Ascending aorta (tissue), 2 donors: ENCODE data around the gene CTDP1. TPM values are rescaled to one million over a fixed set of nuclear protein-coding genes. Genes with fewer than 3 reads are reported as not detected.

Experiments
- DNase-seq, 2 donors: peaks; one replicate each; pipeline ENCODE4 v3.0.0-alpha.2; 2019; ENCODE audit warnings: low spot score in 2 of 2
- H3K27ac ChIP-seq, 2 donors: fragments of 200-600 bp; sonication (generic); one replicate each; pipeline ENCODE4 v1.5.1; 2016 to 2017; ENCODE audit warnings: mild to moderate bottlenecking in 1 of 2
- H3K27me3 ChIP-seq: fragments of 200-600 bp; sonication (generic); one replicate; pipeline ENCODE4 v1.5.1; 2017
- H3K36me3 ChIP-seq, 2 donors: fragments of 200-600 bp; sonication (generic); one replicate each; pipeline ENCODE4 v1.5.1; 2016
- H3K4me1 ChIP-seq, 2 donors: fragments of 200-600 bp; sonication (generic); one replicate each; pipeline ENCODE4 v1.5.1; 2016 to 2017; ENCODE audit warnings: mild to moderate bottlenecking in 1 of 2
- H3K4me3 ChIP-seq, 2 donors: fragments of 200-600 bp; sonication (generic); one replicate each; pipeline ENCODE4 v1.5.1; 2016 to 2017; ENCODE audit warnings: mild to moderate bottlenecking in 1 of 2
- H3K9me3 ChIP-seq, 2 donors: fragments of 200-600 bp; sonication (generic); one replicate each; pipeline ENCODE4 v1.5.1; 2016
- intact Hi-C: fragments of 100-400 bp; cut with DNase I; formaldehyde crosslinking; loops from one replicate; pipeline ENCODE4 v1.15.1; 2023
- total RNA-seq: library from RNA; depleted of rRNA; stranded (reverse); fragments of >200 nt; gene quantifications from one replicate; pipeline ENCODE4 v1.1.0, GENCODE V29; 2016
- TF ChIP-seq, protein P1 (sequence below), 3 experiments: fragments of 200-600 bp in 2 of 3; fragments of 450-650 bp in 1 of 3; sonication (generic) in 2 of 3; IDR thresholded peaks; one replicate each; pipeline ENCODE4 v1.5.1; 2016 to 2019; ENCODE audit warnings: antibody characterized with exemption in 3 of 3, mild to moderate bottlenecking in 1 of 3, moderate library complexity in 1 of 3

Gene CTDP1
- total RNA-seq, 1 donor from 2014 or later = 31.7 TPM

DNA sequence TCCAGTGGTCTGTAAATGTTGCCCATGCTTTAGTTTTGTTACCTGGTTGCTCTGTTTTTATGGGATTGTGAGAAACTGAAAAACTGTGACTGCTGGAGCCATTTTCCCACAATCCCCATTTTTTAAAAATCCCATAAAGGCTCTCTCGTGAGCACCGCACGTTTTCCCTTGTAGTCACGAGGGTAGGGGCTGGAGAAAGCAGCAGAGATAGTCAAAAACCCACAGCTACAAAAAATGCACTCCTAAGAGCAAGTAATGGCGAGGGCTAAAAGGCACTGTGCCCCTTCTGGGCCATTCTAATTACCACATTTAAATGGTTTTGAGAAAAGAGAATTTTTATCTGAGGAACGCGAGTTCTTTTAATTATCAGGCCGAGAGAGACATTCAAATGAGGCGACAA is 1.8 kb upstream of the CTDP1 start:
- H3K36me3 ChIP-seq = peaks cover 0 to 14% of the 10 kb centered on the region in 2 donors
- no peak overlapping the region for H3K27ac ChIP-seq
- H3K4me3 ChIP-seq = peak overlapping the region in 1 of 2 donors; percentile 92
- intact Hi-C loops = loop anchor here (2.0 to 5.0 kb wide), 2 partner anchors 311 to 354 kb away; partner anchors contain the start of genes RBFA and TXNL4A
- no peaks in the 10 kb centered on the region for H3K9me3 ChIP-seq
- TF ChIP-seq, protein P1, sequence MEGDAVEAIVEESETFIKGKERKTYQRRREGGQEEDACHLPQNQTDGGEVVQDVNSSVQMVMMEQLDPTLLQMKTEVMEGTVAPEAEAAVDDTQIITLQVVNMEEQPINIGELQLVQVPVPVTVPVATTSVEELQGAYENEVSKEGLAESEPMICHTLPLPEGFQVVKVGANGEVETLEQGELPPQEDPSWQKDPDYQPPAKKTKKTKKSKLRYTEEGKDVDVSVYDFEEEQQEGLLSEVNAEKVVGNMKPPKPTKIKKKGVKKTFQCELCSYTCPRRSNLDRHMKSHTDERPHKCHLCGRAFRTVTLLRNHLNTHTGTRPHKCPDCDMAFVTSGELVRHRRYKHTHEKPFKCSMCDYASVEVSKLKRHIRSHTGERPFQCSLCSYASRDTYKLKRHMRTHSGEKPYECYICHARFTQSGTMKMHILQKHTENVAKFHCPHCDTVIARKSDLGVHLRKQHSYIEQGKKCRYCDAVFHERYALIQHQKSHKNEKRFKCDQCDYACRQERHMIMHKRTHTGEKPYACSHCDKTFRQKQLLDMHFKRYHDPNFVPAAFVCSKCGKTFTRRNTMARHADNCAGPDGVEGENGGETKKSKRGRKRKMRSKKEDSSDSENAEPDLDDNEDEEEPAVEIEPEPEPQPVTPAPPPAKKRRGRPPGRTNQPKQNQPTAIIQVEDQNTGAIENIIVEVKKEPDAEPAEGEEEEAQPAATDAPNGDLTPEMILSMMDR (IDR thresholded peaks at IDR 0.05) = no peak
- DNase-seq = no peak
- no peaks in the 10 kb centered on the region for H3K27me3 ChIP-seq
- peaks cover 2 to 18% of the 10 kb centered on the region in 2 donors for H3K4me1 ChIP-seq

DNA sequence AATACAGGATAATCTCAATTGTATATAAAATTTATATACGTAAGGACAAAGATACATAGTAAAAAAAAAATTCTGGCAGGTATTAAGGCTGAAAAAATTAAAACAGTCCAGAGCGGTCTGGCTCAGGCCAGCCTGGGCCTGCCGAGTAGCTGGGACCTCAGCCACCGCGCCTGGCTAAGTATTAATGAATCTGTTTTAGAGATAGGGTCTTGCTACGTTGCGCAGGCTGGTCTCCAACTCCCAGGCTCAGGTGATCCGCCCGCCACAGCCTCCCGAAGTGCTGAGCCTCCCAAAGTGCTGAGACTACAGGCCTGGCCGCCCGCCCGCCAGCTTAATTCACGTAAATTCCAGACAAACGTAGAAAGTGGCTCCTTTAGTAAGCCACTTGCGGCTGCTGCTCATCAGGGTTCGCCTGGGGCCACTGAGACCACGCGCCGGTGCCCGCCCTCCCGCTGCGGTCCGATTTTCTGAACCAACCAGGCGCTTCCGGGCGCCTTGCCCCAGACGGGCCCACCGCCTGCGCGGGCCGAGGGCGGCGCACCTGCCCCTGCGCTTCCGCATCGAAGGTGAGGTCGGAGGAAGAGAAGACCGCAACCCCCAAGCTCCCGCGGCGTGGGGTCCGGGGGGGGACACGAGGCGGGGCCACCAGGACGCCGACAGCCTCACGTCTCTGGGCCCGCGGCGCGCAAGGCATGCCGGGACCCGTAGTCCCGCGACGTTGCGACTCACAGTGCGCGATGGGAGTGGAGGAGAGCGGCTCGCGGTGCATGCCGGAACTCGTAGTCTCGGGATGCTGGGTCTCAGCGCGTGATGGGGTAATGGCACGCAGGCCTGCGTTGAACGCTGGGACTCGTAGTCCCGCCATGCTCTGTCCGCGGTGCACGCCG is 695 bp upstream of the CTDP1 start:
- Histone ChIP-seq H3K4me3 (peak overlapping the region; percentile 92 to 99), H3K9me3 (no peaks in the 10 kb centered on the region), H3K27ac (peak overlapping the region; percentile 98 to 100), H3K27me3 (no peaks in the 10 kb centered on the region), H3K4me1 (peaks cover 2 to 18% of the 10 kb centered on the region in 2 donors), H3K36me3 (peaks cover 0 to 14% of the 10 kb centered on the region in 2 donors)
- intact Hi-C loops = loop anchor here (1.0 to 5.0 kb wide), 6 partner anchors 90 to 610 kb away; partner anchors contain the start of genes ADNP2, ATP9B, NFATC1 and RBFA
- TF ChIP-seq, protein P1 (IDR thresholded peaks at IDR 0.05) = no peak
- DNase-seq = peak; percentile 96 to 99

DNA sequence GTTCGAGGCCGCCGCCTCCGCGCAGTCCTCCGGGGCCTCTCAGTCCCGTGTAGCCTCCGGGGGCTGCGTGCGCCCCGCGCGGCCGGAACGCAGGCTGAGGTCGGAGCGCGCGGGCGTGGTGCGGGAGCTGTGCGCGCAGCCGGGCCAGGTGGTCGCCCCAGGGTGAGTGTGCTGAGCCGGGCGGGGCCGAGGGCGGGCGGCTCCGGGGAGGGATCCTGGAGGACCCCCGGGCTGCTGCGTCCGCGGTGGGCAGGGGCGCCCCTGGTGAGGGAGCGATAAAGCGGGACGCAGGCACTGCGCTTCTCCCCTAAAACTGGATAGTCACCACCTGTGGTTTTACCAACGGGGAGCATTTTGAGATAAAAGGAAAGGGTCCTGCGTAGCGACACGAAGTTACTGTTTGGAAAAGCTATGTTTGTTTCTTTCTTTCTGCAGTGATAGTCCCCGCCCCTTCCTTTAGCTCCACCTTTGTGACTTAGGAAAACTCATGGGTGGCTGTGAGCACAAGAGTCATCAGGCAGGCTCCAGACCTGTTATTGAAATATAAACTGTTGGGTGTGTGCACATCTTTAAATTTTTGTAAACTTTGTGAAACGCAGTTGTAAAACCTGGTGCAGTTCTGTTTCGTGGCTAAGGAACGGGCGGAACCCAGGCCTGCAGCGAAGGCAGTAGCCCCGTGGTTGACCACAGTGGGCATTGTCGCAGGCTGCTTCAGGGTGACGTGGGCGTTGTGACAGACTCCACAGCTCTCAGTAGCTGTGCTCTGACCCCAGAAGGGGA is 687 bp downstream of the CTDP1 start:
- Histone ChIP-seq H3K36me3 (peaks cover 0 to 14% of the 10 kb centered on the region in 2 donors), H3K27me3 (no peaks in the 10 kb centered on the region), H3K4me3 (peak overlapping the region; percentile 92 to 99), H3K9me3 (no peaks in the 10 kb centered on the region), H3K27ac (peak overlapping the region; percentile 98 to 100), H3K4me1 (peaks cover 2 to 18% of the 10 kb centered on the region in 2 donors)
- TF ChIP-seq, protein P1 (IDR thresholded peaks at IDR 0.05) = no peak
- DNase-seq = no peak
- intact Hi-C loops = loop anchor here (5.0 kb wide), 1 partner anchor 272 kb away; the partner anchor contains the start of gene SLC66A2

DNA sequence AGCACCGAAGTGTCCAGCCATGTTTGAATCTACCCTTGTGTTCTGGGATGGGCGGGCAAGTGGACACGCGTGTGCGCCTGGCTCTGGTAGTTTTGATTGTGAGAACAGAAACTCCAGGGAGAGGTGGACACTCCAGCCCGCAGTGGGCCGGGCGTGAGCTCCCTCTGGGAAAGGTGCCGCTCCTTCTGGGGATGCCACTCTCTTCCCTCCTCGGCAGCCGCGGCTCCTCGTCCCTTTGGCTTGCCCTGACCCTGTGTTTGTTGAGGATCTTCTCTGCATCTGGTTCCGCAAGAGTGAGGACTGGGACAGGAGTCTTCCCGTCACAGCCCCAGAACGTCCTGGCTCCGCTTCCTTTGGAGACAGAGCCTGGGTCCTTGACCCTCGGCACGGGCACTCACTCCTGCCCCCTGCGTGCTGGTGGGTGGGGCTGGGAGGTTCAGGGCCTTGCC is 1.3 kb downstream of the CTDP1 start:
- no peak for DNase-seq
- TF ChIP-seq, protein P1 (IDR thresholded peaks at IDR 0.05) = no peak
- Histone ChIP-seq H3K36me3 (peaks cover 0 to 14% of the 10 kb centered on the region in 2 donors), H3K4me3 (peak overlapping the region; percentile 92 to 99), H3K27me3 (no peaks in the 10 kb centered on the region), H3K9me3 (no peaks in the 10 kb centered on the region), H3K4me1 (peaks cover 2 to 18% of the 10 kb centered on the region in 2 donors), H3K27ac (no peak overlapping the region)
- intact Hi-C loops = loop anchor here (5.0 kb wide), 1 partner anchor 271 kb away; the partner anchor contains the start of gene SLC66A2
